ENCODE data around the gene OR4C6. TPM values are rescaled to one million over a fixed set of nuclear protein-coding genes. Genes with fewer than 3 reads are reported as not detected.

Gene OR4C6
- not detected for total RNA-seq

DNA sequence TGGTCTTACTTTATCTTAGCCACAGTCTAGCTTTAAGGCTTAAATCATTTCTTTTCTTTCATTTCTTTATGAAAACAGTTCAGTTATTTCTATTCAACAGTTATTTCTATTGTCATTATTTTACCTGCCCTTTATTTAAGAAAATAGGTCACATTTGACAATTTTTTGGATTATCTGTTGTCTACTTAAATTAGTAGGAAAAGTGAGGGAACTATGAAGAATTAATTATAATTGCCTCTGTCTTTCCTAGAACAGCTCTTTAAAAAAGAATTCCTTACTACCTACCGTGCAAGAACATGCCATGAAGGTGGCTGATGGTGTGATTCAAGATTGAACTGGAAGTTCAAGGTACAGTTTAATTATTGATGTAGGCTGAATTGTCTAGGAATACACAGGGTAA lies at the start of gene OR4C6:
OR4C6 (plus strand) TSS at position 301 of the 400 bp plus-strand sequence. CDS start 2,966 bp downstream, outside the sequence.

DNA sequence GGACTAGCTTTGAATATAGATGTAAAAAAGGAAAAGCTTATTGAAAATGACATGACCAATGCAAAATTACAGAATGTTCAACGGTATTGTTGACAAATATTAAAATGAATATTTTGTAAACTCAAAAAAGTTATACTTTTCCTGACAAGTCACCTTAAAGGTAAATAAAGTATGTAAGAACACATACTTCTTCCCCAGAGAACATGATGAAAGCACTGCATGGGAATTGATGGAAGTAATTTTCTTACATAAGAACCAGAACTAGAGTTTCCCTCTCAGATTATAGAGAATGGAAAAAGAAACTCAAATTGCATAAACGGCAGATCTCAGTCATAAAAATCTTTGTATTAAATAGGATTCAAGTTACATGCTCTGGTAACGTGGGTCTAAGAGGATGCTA lies 27.2 kb upstream of the OR4C6 start, which contains the start of gene OR4P4:
OR4P4 (plus strand) TSS at position 301 of the 400 bp plus-strand sequence.

DNA sequence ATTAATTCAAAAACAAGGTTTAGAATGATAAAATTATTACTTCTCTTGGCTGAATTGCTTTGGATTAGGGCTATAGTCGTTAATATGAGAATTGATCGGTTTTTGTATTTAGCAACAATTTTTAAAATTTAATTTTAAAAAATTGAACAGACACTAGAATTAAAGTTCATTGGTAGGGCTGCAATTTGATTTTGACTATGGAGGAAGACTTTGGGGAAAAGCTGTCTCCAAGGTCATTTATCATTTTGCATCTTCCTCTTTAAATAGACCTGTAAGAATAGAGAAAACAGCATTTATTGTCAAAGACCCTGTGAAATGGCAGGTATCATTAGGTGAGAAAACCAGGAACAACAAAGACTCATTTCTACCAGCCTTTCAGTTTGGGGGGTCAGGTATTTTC lies 14.0 kb upstream of the OR4C6 start, which contains the start of gene OR4S2:
OR4S2 (plus strand) TSS at position 301 of the 400 bp plus-strand sequence. CDS start 2,577 bp downstream, outside the sequence.

Other genes starting within 250 kb of the OR4C6 start
- not detected for gene OR4C15, start 107.7 kb upstream of the OR4C6 start, total RNA-seq
- gene OR4C16, start 90.1 kb upstream of the OR4C6 start, total RNA-seq = not detected
- not detected for gene OR4C11, start 54.6 kb upstream of the OR4C6 start, total RNA-seq
- gene OR4P4, start 27.1 kb upstream of the OR4C6 start, total RNA-seq = not detected
- not detected for gene OR4S2, start 13.9 kb upstream of the OR4C6 start, total RNA-seq
- not detected for gene OR5D13, start 111.2 kb downstream of the OR4C6 start, total RNA-seq
- gene OR5D14, start 133.4 kb downstream of the OR4C6 start, total RNA-seq = not detected
- not detected for gene OR5L1, start 149.2 kb downstream of the OR4C6 start, total RNA-seq
- gene OR5D18, start 157.4 kb downstream of the OR4C6 start, total RNA-seq = not detected
- gene OR5L2, start 165.0 kb downstream of the OR4C6 start, total RNA-seq = not detected
- gene OR5D16, start 176.6 kb downstream of the OR4C6 start, total RNA-seq = not detected
- not detected for gene TRIM51, start 221.1 kb downstream of the OR4C6 start, total RNA-seq